NCI-H2196 (cell line): ENCODE measurements around the gene AP4M1.

Experiments
- DNase-seq: peaks from one replicate; lab custom pipeline; 2025; ENCODE audit not compliant: unreplicated experiment; lab: John Stamatoyannopoulos, UW

The AP4M1 gene

DNA sequence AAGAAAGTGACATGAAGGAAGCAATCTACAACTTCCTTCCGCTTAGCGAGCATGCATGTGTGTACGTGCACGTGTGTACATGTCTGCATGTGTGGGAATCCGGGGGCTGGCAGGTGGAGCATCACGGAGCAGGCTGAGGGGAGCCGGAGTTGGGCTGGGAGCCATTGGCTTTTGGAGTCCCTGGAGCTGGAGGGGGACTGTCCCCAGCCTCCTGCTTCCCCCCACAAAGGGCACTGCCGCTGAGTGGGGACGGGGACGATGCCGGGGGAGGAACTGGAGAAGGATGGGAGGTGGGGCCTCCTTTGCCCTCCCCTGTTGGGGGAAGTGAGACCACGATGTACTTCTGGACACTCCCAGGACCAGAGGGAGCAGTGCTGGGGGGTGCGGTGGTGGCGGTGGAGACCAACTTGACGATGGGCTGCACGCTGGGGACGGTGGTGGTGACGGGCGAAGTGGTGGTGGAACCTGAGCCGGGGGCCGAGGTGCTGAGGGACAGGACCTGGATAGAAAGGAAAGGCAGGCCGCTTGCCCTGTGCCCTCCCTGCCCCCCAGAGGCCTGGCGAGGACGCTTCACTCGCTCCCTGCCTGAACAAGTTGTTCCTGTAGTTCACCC is 5.8 kb downstream of the AP4M1 start:
- no peak for DNase-seq

DNA sequence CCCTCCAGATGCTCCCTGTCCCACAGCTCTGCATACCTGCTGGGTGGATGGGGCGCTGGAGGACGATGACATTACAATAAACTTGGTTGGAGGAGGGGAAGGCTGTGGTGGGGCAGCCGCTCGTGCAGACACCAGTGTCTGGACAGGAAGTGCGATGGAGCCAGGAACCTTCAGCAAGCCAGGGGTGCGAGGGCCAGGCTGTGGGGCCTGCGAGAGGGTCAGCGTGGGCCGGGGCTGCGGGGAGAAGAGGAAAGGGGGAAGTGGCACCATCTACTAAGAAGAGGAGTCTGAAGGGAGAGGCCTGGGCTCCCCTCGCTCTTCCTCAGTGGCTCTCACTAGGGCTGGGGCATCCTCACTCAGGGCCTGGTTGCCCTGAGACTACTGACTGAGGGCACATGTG is 6.4 kb downstream of the AP4M1 start:
- no peak for DNase-seq

- DNase-seq = no peak
These were observed 8.2 kb downstream of the AP4M1 start for GRCh38 chr7:100109521-100110163.

DNA sequence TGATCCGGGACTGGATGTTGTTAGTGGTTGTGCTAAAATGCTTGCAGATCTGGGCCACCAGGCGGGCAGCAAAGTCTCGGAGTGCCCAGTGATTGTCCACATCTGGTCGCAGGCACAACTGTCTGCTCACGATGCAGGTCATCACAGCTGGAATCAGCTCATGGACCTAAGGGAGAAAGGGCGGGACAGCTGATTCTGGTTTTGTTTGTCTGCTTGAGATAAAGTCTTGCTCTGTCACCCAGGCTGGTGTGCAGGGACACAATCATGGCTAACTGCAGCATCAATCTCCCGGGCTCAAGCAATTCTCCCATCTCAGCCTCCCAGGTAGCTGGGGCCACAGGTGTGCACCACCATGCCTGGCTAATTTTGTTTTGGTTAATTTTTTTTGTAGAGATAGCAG is 9.7 kb downstream of the AP4M1 start:
- DNase-seq = no peak

GRCh38 chr7:100111914-100112313 is 10.5 kb downstream of the AP4M1 start:
- no peak for DNase-seq

DNA sequence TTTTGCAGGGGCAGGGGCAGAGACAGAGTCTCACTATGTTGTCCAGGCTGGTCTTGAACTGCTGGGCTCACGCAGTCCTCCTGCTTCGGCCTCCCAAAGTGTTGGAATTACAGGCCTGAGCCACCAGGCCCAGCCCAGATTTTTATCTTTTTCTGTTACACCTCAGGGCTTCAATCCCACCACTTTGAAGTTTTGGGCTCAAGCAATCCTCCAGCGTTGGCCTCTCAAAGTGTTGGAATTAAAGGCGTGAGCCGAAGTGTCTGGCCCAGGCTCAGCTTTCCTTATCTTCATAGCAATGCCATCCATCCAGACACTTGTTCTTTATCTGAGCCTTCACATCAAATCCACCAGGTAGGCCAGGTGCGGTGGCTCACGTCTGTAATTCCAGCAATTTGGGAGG is 13.6 kb downstream of the AP4M1 start:
- DNase-seq = no peak

DNA sequence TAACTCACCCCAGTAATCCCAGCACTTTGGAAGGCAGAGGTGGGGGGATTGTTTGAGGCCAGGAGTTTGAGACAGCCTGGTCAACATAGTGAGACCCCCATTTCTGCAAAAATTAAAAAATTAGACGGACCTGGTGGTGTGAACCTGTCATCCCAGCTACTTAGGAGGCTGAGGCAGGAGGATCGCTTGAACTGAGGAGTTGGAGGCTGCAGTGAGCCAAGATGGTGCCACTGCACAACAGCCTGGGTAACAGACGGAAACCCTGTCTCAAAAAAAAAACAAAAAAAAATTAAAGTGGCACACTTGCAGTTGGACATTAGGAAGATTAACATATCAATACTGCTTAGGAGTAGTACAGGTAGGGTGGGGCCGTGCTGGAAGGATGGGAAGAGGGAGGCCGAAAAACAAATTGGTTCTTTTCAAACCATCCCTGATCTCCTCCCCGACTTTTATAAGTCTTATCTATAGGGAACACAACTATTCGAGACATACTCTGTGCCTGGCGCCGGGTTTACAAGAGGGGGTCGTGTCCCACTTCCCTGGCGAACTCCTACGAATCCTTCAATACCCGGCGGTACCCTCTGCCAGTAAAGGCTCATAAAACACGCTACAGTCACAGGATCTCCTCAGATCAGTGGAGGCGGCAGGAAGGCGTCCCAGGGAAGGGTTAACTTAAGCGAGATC is 17.1 kb downstream of the AP4M1 start:
- no peak for DNase-seq

- peak; percentile 96 for DNase-seq
These were observed 17.9 kb downstream of the AP4M1 start, which contains the start of the genes CNPY4 and TAF6 for GRCh38 chr7:100119072-100119969. TSS of gene CNPY4 (plus strand) at chr7:100119634. CDS start at chr7:100119745, 111 bp downstream. TSS of gene TAF6 (minus strand) at chr7:100119358. CDS start at chr7:100114209, 5,149 bp downstream.

GRCh38 chr7:100119970-100120732 is 18.7 kb downstream of the AP4M1 start:
- peak; percentile 50 for DNase-seq

DNA sequence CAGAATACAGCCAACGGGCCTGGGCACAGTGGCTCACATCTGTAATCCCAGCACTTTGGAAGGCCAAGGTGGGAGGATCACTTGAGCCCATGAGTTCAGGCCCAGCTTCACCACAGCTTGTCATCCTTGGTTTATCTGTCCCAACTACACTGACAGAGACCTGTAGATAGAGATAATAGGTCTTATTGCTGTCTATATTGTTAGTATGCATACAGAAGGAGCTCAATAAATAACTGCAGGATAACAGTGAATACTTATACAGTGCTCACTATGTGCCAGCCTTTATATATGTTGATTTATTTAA is 19.2 kb downstream of the AP4M1 start:
- DNase-seq = no peak

DNA sequence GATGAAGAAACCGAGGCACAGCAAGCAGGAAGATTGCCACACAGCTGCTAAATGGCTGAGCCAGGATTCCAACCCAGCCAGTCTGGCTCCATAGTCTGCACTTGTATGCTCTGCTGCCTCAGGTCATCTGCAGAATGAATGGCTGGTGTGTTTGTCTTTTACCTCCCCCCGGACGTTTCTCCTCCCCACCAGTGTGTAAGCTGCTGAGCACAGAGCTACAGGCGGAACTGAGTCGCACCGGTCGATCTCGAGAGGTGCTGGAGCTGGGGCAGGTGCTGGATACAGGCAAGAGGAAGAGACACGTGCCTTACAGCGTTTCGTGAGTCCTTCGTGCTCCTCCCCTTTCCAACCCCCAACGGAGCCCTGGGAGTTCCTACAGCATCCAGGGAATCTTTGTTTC is 20.6 kb downstream of the AP4M1 start:
- DNase-seq = peak; percentile 97

GRCh38 chr7:100122568-100122967 is 21.1 kb downstream of the AP4M1 start:
- peak; percentile 50 for DNase-seq

- no peak for DNase-seq
These were observed 23.1 kb downstream of the AP4M1 start for GRCh38 chr7:100124301-100125230.

- DNase-seq = peak; percentile 37
These were observed 24.9 kb downstream of the AP4M1 start for GRCh38 chr7:100126239-100126930.

DNA sequence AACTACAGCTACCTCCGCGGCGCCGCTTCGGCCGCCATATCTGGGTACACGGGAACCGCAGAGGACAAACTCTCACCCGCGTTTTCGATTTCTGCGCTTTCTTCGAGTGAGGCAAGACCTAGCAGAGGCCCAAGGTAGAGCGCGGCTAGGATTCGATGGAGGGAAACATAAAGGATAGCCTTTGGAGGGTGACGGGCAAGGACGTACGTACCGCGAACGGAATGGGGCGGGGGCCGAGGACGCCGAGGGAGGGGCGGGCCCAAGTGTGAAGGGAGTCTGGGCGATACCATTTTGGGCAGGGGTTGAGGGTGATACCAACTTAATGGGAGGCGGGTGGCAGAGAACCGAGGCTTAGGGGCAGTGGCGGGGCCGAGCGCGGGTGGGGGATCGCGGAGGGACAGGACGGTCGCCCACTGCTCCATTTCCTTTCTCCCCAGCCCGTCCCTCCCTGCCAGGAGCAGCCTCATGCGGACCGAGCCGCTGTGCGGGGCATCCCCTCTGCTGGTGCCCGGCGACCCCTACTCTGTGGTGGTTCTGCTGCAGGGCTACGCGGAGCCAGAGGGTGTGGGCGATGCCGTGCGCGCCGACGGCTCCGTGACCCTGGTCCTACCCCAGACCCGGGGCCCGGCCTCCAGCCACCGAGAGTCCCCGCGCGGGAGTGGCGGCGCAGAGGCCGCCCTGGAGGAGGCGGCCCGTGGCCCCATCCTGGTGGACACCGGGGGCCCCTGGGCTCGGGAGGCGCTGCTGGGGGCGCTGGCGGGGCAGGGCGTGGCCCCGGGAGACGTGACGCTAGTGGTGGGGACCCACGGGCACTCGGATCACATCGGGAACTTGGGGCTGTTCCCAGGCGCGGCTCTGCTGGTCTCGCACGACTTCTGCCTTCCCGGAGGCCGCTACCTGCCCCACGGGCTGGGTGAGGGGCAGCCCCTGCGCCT is 25.8 kb downstream of the AP4M1 start, which contains the start of gene MBLAC1:
TSS of gene MBLAC1 (plus strand) at position 37 of the 935 bp plus-strand sequence. CDS start at position 466, 429 bp downstream.
- DNase-seq = peak; percentile 92

- peak; percentile 36 for DNase-seq
These were observed 26.6 kb downstream of the AP4M1 start for GRCh38 chr7:100127866-100128636.

DNA sequence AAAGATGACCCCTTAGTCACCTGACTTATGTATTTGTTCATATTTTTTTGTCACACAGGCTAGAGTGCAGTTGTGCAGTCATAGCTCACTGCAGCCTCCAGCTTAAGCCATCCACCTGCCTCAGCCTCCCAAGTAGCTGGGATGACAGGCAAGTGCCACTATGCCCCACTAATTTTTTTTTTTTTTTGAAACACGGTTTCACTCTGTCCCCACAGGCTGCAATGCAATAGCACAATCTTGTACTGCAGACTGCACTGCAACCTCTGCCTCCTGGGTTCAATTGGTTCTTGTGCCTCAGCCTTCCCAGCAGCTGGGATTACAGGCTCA is 27.2 kb downstream of the AP4M1 start:
- DNase-seq = no peak
